HEK293T (cell line): ENCODE measurements around the gene CNTN5.

ENCODE experiments used
- ARNT ChIP-seq: fragments of 450-650 bp; IDR thresholded peaks from 2 replicates; pipeline ENCODE4 v1.6.1; 2017; ENCODE audit warnings: mild to moderate bottlenecking
- CTBP1 ChIP-seq: fragments of 450-650 bp; IDR thresholded peaks from 2 replicates; pipeline ENCODE4 v1.6.1; 2016; ENCODE audit warnings: borderline replicate concordance
- FOXK2 ChIP-seq: fragments of 450-650 bp; IDR thresholded peaks from 2 replicates; pipeline ENCODE4 v1.6.1; 2016; ENCODE audit warnings: mild to moderate bottlenecking
- FOXM1 ChIP-seq: fragments of 450-650 bp; IDR thresholded peaks from 2 replicates; pipeline ENCODE4 v1.6.1; 2017; ENCODE audit warnings: mild to moderate bottlenecking, borderline replicate concordance
- HDGF ChIP-seq: fragments of 450-650 bp; IDR thresholded peaks from 2 replicates; pipeline ENCODE4 v1.6.1; 2017; ENCODE audit warnings: antibody characterized with exemption, borderline replicate concordance
- PKNOX1 ChIP-seq: fragments of 450-650 bp; IDR thresholded peaks from 2 replicates; pipeline ENCODE4 v1.6.1; 2016
- SP1 ChIP-seq: fragments of 450-650 bp; IDR thresholded peaks from 2 replicates; pipeline ENCODE4 v1.6.1; 2017
- SUZ12 ChIP-seq: fragments of 450-650 bp; IDR thresholded peaks from 2 replicates; pipeline ENCODE4 v1.6.1; 2016; ENCODE audit warnings: mild to moderate bottlenecking
- TARDBP ChIP-seq: fragments of 450-650 bp; IDR thresholded peaks from 2 replicates; pipeline ENCODE4 v1.6.1; 2016
- ZNF384 ChIP-seq: fragments of 450-650 bp; IDR thresholded peaks from 2 replicates; pipeline ENCODE4 v1.6.1; 2016

GRCh38 chr11:100011697-100012096 lies 990.9 kb downstream of the CNTN5 start:
- TF ChIP-seq FOXK2: no peak
- TF ChIP-seq FOXM1: no peak
- TF ChIP-seq SP1: no peak
- no peak for TF ChIP-seq TARDBP
- TF ChIP-seq PKNOX1: no peak
- no peak for TF ChIP-seq HDGF
- no peak for TF ChIP-seq SUZ12
- no peak for TF ChIP-seq ZNF384
- TF ChIP-seq CTBP1: no peak
- TF ChIP-seq ARNT: no peak
